Measurements from ENCODE around the gene COMMD1. TPM values are rescaled to one million over a fixed set of nuclear protein-coding genes. Genes with fewer than 3 reads are reported as not detected.
"Not testable (repeated sequence)": the region's sequence is repeated elsewhere in the genome, so short reads cannot be mapped to it uniquely, and the experiment has no call there.

COMMD1 gene
- total RNA-seq, 1 experiment from 2014 or later: 58.1 TPM

DNA sequence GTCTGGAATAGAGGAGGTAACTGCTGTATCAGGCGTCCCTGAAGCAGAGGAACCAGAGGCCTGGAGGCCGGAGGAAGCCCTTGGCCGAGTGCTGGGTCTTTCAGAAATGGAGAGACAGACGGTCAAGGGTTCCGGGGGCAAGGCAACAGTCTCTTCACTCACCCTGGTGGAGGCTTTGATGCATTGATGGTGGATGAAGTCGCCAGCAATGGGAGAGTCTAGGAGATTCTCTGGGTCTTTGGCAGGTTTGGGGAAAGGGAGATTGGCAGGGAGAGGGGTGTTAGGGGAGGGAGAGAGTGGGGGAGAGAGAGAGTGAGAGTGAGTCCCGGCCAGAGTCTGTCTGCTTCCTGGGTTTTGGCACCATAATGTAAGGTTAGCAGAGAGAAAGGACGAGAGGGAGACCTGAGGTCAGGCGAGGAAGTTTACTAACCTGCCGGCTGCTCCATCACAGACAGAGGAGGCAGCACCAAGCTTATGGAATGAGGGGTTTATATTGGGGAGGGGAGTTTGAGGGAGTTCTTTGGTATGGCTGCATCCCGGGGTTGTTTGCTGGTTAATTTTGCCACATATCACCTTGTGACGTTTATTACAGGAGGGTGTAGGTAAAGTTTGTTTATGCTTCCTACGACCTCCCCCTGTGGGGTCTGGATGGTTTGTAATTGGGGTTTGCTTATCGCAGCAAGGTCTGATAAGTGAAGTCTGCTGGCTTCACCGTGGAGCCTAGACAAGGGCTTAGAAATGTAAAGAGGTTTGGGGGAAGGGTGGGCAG lies 19.6 kb downstream of the COMMD1 start:
- no peak for DNase-seq (ENCODE audit: low spot score)

DNA sequence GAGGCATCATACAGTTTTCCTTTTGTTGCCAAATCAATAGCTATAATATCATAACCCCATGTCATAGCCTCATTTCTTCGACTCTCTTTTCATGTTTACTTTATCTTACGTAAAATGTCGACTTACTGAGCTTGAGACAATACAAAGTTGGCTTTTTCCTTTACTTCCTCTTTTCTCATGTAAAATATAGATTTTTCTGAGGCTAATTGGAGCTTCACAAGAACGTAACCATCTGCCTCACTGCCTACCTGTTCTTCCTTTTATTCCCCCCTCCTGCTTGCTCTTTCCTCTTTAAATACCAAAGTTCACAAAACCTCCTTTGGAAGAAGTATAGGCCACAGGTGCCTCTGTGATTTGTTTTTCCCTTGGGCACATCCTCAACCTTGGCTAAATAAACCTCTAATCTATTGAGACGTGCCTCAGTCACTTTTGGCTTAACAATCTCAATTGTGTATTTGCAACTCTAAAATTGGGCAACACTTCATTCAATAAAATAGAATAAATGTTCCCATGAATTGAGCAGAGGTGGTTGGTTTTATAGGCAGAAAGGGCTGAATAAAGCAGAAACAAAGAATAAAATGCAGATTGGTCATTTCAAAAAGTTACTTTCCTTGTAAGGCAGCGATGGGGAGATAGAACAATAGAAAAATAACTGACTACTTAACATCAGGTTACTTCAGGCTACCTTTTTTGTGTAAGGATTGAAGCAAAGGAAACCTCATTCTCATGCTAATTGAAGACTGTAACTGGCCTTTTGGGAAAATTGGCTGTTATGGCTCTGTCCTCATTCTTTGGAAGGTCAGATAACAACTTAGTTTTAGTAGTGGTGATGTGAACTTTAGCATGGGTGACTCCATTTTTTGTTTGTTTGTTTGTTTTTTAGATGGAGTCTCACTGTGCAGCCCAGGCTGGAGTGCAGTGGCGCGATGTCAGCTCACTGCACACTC lies 21.3 kb downstream of the COMMD1 start:
- no peak for DNase-seq (ENCODE audit: low spot score)

DNA sequence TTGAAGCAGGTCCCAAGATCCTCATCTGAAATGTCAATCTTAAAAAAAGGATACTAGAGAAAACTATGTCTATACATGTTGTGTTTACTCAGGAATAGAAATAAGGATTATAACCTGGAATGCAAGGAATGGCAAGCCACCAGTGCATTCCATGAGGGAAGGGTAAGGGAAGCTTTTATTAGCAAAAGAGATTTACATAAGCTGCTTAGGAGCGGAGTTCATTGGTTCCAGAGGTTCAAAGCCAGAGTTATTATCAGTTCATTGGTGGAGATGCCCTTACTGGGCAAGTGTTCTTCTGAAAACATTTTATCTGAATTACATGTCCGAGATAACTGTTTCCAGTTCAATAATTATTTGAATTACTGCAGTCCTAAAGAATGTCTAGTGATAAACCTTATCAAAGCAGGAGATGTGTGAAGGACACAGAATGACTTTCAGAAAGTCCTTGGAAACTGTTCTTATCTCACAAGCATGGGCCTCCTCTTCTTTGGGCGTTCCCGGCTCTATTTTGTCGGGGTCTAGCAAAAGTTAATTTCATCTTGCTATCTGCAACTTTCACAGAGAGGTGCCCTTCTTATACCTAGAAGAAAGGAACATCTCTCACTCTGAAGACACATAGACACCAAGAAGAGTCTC lies 23.5 kb downstream of the COMMD1 start:
- DNase-seq (ENCODE audit: low spot score): no peak

DNA sequence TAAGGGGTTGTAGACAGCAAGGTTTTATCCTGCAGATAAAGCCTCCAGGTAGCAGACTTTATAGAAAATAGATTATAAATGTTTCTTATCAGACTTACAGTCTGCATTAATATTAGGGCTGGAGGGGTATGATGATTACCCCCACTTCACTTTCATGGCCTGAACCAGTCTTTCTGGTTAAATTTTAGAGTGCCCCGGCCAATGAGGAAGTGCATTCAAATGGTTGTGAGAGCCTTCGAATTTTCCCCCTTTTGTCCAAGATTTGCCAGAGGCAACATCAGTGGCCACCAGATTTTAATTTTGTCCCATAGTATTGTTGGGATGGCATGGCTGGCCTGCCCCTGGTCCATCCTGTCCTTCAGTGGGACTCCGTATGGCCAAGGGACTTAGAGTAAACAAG lies 31.6 kb downstream of the COMMD1 start:
- no peak for DNase-seq (ENCODE audit: low spot score)

DNA sequence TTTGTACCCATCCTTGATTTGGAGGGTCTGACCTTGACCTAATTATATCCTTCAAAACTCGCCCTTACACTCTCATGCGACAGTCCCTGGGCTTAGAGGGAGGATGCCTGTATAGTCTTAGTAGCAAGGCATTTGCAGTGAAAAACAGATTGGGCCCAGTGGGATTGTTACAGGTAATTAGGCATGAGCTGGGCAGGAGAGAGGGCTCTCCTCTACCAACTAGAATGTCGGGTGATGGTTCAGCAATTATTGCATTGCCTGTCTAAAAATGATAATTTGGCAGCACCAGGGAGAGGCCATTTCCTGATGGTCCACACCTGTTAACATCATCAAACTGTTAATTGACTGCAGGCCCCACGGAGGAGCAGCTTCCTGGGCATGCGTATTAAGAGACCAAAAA lies 32.4 kb downstream of the COMMD1 start:
- DNase-seq (ENCODE audit: low spot score): no peak

DNA sequence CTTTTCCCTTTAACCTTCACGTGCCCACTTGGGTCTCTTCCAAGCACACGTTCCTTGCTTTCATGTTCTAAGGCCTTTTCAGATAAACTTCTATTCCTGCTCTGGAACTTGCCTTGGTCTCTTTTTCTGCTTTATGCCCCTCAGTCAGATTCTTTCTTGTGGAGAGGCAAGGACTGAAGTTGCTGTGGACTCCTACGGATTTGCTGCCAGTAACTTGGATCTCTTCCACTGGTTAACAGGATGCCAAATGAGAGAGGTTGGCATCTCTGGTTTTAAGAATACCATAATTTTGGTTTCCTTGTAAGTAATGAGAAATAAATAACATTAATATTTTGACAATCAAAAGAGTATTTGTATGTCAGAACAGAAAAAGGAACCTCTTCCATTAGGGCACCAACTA lies 33.0 kb downstream of the COMMD1 start:
- no peak for DNase-seq (ENCODE audit: low spot score)

DNA sequence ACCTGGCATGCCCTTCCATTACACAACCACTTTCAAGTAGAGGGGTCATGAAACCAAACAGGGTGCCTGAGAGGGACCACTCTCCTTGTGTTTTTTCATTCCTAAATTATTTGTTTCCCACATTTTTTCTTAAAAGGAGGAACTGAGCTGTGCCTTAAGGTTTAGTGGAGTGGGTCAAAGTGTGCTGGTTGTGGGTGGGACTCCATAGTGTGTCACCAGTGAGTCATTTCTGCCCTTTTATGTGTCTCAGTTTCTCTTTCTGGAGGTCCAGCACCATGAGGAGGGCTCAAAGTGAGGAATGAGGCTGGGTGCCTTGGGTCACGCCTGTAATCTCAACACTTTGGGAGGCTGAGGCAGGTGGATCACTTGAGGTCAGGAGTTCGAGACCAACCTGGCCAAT lies 37.8 kb downstream of the COMMD1 start:
- DNase-seq (ENCODE audit: low spot score): no peak

DNA sequence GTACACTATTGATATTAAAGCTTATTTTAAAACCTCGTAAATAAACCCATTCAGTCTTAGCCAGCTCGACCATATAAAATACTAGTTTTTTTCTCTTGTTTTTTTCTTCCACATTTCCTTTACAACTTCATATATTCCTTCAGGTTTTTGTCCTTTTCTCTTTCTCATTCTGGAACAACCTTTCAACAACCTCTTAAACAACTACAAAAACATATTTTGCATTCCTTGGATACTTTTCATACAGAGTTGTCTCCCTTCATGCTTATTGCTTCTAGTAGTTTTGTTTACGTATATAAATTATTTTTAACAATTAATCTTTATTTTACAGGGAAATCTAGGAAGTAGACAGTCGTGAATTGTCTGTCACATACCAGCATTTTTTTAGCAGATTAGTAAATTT lies 41.2 kb downstream of the COMMD1 start:
- DNase-seq (ENCODE audit: low spot score): no peak

DNA sequence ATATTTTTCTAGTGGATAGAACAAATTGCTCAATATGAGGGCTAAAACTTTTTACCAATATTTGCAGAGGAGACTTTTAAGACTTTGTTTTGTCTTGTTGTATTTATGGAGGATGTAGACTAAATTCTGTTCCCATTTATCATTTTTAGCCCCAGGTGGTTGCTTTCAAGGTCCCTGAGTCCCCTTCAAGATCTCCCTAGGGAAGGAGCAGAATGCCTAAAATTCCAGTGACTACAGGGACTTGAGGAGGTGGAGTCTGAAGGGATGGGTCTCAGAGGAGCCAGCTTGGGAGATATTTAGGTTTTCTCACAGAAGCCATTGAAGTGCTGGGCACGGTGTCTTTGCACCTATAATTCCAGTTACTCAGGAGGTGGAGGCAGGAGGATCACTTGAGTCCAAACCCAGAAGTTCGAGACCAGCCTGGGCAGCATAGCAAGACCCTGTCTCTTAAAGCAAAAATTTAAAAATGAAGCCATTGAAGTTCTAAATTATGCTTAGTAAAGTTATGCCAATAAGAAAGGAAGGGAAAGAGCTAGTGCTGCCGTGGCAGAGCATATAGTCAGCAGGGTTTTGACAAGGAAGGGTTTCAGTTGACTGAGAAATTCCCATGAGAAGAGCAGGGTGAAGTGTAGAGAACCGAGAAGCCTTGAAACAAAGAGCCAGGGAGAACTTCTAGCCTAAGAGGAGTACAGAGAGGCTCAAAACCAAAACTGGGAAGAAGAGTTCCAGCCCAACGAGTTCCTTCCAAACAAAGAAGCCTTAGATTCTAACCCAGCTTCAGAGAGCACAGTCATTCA lies 43.4 kb downstream of the COMMD1 start:
- DNase-seq (ENCODE audit: low spot score): no peak

DNA sequence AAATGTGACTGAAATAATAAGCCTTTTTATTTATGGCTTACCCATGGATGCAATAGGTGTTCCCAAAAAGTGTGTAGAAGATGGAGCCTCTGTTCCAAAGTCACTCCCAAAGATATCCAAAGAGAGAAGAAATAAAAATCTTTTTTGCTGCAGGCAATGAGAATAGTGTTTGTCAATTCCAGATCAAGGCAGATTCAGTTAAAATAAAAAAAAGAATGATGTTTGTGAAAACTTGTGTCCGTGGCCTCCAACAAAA lies 43.9 kb downstream of the COMMD1 start:
- no peak for DNase-seq (ENCODE audit: low spot score)

DNA sequence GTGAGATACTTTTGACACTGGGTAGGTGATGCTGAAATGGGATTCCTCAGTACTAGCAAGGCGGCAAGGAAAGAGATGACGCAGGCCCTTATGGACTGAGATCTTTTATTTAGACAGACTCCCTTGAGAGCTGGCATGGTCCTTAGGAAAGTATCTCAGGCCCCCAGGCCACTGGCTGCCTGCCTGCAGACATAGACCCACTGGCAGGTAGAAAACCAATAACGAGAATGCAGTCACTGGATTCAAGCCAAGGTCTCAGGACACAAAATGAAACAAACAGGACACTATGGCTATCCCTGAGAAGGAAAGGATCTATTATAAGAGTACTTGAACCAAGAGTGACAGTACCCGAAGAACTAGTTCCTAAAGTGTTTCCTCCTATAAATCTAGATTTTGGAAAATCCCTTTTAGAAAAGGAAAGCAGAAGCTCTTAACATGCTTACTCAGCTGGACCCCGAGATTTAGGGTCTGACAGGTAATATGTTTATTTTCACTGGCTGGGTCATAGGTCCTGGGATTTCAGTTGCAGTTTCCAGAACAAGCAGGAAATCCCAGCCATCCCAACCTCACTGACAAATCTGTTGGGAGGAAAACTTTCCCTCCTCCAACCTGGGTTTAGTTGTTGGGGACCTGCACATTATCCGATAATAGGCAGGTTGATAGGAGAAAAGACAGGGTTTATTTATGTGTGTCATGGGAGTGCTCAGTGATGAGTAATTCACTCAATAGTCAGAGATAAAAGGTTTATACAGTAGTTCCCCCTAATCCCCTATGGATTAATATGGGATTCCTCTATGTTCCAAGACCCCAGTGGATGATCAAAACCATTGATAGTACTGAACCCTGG lies 44.5 kb downstream of the COMMD1 start:
- no peak for DNase-seq (ENCODE audit: low spot score)

DNA sequence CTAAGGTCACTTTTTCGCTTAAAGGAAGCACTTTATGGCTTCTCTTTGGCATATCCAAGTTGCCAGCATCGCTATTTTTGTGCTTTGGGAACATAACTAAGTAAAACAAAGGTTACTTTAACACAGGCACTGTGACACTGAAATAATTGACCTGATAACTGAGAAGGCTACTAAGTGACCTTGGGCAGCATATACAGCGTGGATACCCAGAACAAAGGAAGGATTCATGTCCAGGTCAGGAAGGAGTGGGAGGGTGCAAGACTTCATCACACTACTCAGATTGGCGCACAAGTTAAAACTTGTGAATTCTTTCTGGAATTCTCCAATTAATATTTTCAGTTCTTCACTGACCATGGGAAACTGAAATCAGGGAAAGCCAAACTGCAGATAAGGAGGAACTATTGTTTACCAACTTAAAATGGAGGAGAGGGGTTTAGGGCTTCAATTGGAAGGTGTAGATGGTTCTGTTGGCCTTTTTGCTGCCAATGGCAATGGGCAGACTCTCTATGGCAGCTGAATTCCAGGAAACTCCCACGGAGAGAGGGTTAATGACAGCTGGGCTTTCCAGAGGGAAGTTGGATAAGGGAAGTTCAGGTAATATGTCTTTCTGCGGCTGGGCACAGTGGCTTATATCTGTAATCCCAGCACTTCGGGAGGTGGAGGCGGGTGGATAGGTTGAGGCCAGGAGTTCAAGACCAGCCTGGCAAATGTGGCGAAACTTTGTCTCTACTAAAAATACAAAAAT lies 45.3 kb downstream of the COMMD1 start:
- no peak for DNase-seq (ENCODE audit: low spot score)

DNA sequence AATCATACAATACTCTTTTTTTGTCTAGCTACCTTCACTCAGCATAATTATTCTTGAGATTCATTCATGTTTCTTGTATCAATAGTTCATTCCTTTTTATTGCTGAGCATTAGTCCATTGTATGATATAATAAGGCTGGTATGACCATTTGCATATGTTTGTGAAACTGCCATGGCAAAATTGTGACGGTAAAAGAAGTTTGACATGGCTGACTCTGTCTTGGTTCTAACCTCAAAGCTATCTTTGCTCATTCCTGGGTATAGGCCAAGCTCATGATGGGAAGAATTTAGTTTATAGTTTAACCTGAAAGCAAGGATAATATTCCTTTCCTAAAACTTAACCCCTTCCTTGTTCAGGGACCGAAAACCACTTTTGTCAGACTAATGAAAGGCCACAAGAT lies 46.4 kb downstream of the COMMD1 start:
- DNase-seq (ENCODE audit: low spot score): no peak

DNA sequence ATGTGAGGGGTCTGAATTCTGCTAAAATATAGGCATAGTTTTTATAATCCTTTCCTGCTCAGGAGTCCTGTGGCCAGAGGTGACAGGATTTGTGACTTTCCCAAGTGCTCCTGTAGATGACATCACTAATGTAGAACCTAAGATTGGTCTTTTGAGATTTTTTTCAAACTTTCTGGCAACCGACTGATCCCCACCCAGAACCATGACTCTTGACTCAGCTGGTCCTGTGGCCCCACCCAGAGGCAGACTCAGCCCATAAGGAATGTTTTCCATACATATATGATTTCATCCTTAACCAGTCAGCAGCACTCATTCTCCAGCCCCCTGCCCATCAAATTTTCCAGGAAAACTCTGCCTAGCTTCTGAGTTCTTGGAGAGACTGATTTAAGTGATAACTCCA lies 46.8 kb downstream of the COMMD1 start:
- DNase-seq (ENCODE audit: low spot score): no peak

DNA sequence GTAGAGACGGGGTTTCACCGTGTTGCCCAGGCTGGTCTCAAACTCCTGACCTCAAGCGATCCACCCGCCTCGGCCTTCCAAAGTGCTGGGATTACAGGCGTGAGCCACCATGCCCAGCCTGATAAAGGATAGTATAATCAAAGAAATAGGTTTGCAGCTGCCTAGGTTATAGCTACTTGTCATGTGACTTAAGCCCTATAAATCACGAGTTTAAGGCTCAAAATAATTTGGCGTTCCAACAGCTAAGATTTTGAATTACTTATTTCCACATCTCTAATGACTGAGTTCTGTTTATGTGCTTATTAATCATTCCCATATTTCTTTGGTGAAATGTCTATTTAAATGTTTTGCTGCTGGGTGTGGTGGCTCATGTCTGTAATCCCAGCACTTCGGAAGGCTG lies 49.4 kb downstream of the COMMD1 start:
- DNase-seq (ENCODE audit: low spot score): not testable (repeated sequence)

DNA sequence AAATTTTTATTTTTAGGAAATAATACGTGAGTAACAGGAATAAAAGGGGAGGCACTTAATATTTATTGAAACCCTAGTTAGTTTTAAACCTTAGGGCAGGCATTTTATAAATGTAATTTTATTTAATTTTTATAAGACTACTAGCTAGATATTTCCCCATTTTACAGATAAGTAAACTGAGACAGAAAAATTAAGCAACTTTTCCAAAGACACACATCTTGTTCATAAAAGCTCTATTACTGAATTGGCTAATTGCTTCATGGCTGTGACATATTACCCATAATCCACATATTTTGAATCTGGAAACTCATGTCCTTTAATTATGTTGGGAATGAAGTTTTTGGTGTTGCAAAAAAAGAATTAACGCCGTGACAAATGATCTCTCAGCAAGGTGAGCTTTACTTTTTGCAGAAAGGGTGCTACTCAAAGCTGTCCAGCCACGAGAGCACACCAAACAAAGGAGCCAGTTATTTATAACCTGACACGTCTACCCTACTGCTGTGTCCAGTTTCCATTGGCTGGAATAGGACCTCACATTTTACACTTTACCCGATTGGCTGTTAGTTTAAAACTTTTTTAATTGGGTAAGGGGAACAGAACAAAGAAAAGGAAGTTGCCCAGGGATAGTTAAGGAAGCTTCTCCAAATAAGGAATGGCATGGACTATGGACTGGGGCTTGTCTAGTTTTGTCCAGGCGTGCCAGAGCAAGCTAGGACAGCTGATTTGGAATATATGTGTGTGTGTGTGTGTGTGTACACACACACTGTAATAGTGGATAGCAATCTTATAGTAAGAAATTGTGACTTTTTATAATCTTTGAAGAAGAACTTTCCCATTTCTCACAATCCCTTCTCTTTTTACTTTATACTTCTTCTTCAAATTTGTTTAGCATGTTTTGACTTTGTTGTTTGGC lies 54.2 kb downstream of the COMMD1 start:
- no peak for DNase-seq (ENCODE audit: low spot score)

DNA sequence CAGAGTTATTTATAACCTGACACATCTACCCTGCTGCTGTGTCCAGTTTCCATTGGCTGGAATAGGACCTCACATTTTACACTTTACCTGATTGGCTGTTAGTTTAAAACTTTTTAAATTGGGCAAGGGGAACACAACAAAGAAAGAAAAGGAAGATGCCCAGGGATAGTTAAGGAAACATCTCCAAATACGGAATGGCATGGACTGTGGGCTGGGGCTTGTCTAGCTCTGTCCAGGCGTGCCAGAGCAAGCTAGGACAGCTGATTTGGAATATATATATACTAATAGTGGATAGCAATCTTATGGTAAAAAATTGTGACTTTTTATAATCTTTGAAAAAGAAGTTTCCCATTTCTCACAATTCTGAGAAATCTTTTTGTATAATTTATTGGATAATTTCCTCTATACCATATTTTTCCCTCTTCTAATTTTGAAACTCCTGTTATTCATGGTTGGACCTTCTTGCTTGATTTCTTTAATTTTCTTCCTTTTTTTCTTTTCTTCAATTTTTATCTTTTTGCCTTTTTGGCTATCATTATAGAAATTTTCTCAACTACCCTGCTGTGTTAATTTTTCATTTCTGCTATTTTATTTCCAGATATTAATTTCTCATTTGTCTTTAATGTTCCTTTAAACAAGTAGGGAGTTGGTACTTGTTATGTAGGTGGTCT lies 55.9 kb downstream of the COMMD1 start:
- DNase-seq (ENCODE audit: low spot score): no peak

DNA sequence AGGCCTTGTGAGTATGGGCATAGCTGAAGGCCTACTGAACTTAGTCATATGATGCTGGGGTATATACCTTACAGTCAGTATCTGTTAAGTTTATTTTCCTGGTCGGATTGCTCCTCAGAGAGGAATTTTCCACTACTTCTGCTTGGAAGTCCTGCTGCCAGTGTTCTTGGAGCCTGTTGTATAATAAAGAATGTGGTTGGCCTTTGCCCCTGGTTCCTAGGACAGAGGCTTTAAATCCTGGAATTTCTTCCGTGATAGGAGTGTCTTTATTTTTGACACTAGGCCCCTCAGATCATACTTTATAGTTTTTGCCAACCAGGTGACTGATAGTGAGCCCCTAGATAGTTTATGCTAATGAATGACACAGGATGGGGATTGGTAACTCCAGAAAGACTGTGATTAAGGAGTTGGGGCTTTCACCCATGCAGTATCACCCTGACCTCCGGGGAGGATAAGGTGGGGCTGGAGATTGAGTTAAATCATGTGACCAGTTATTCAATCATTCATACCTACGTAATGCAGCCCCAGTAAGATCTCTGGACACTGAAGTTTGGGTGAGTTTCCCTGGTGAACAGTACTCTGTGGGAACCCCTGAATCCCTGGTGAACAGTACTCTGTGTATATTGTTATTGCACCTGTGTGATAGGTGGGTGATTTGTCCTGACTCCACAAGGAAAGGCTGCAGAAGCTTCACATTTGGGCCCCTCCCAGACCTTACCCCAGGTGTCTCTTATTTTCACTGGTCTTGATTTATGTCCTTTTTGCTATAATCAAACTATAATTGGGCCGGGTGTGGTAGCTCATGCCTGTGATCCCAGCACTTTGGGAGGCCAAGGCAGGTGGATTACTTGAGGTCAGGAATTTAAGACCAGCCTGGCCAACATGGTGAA lies 56.9 kb downstream of the COMMD1 start:
- DNase-seq (ENCODE audit: low spot score): no peak

All from H4 (cell line).